Measurements from ENCODE around the gene PRM2.
A peak's percentile ranks its signal among the peaks of the same experiment; 100 is the strongest.

The PRM2 gene

DNA sequence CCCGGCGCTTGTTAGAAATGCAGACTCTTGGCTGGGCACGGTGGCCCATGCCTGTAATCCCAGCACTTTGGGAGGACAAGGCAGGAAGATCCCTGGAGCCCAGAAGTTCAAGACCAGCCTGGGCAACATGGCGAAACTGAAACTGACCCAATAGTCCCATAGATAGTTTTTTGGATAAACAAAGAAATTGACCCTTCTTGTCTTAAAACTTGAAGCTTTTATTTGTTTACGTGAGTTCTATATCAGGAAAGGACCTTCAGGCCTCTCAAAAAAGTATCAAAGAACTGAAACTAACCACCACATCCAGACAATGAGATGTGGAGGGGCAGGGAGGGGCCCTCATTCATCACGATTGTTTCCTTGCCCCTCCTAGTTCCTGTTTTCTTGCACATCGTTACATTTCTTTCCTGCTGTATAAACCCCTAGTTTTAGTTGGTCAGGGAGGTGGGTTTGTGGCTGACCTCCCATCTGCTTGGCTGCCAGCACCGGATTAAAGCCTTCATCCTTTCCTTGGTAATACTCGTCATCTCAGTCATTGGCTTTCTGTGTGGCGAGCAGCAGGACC, 34.8 kb upstream of the PRM2 start:
- H3K27me3 ChIP-seq (ENCODE audit: control insufficient read depth, insufficient read depth, low read length): no peaks in the 10 kb centered on the region
- H3K4me1 ChIP-seq: peaks cover 9% of the 10 kb centered on the region
- H3K36me3 ChIP-seq (ENCODE audit: control insufficient read depth, insufficient read depth, low read length): no peaks in the 10 kb centered on the region
- no peak overlapping the region for H2AFZ ChIP-seq
- H3K27ac ChIP-seq: no peak overlapping the region
- no peak overlapping the region for H3K4me2 ChIP-seq (ENCODE audit: low read length)
- H3K9me3 ChIP-seq (ENCODE audit: control insufficient read depth, low read length): no peaks in the 10 kb centered on the region
- TF ChIP-seq, protein P1, sequence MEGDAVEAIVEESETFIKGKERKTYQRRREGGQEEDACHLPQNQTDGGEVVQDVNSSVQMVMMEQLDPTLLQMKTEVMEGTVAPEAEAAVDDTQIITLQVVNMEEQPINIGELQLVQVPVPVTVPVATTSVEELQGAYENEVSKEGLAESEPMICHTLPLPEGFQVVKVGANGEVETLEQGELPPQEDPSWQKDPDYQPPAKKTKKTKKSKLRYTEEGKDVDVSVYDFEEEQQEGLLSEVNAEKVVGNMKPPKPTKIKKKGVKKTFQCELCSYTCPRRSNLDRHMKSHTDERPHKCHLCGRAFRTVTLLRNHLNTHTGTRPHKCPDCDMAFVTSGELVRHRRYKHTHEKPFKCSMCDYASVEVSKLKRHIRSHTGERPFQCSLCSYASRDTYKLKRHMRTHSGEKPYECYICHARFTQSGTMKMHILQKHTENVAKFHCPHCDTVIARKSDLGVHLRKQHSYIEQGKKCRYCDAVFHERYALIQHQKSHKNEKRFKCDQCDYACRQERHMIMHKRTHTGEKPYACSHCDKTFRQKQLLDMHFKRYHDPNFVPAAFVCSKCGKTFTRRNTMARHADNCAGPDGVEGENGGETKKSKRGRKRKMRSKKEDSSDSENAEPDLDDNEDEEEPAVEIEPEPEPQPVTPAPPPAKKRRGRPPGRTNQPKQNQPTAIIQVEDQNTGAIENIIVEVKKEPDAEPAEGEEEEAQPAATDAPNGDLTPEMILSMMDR (IDR thresholded peaks at IDR 0.05): no peak
- no peak overlapping the region for H3K4me3 ChIP-seq (ENCODE audit: low read depth, low read length)
- H3K79me2 ChIP-seq: no peaks in the 10 kb centered on the region
- H3K9ac ChIP-seq: no peak overlapping the region

DNA sequence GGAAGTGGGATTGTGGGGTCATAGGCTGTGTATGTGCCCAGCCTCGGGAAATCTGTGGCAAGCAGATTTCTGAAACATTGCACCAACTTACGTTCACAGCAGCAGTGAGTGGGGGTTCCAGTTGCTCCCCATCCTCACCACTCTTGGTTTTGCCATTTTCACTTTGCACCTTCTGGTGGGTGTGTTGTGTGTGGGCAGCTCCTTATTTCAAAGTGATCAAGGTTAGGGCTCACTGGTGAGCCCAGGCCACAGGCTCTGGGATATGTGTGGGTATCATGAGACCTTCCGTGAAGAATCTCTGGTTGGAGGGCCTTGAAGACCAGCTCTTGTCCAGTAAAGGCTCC, 34.3 kb upstream of the PRM2 start:
- Histone ChIP-seq H3K27ac (no peak overlapping the region), H3K79me2 (no peaks in the 10 kb centered on the region)

DNA sequence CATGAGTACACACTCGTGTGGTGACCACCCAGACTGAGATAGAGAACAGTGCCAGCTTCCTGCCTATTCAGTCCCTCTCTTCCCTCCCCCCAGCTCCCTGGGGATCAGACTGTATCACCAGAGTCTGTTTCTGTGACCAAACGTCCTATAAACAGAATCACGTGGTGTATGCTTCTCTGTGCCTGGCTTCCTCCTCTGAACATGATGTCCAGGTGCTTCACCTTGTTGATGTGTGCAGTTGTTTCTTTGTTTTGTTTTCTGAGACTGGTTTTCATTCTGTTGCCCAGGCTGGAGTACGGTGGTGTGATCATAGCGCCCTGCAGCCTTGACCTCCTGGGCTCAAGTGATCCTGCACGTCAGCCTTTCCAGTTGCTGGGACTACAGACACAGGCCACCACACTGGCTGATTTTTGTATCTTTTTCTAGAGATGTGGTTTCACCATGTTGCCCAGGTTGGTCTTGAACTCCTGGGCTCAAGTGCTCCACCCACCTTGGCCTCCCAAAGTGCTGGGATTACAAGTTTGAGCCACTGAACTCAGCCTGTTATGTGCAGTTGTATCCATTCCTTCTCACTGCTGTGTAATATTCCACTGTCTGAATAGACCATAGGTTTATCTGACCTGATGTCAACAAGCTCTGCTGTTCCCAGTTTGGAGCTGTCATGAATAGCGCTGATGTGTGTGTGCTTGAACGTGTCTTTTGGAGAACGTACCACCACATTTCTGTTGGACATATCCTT, 33.8 kb upstream of the PRM2 start:
- H3K27ac ChIP-seq: no peak overlapping the region
- TF ChIP-seq, protein P1 (IDR thresholded peaks at IDR 0.05): no peak

More for the DNA sequence above, 34.3 kb upstream of the PRM2 start:
- no peak overlapping the region for H3K9ac ChIP-seq
- peaks cover 9% of the 10 kb centered on the region for H3K4me1 ChIP-seq
- TF ChIP-seq, protein P1 (IDR thresholded peaks at IDR 0.05): no peak
- H3K36me3 ChIP-seq (ENCODE audit: control insufficient read depth, insufficient read depth, low read length): no peaks in the 10 kb centered on the region
- no peak overlapping the region for H3K4me2 ChIP-seq (ENCODE audit: low read length)
- H3K4me3 ChIP-seq (ENCODE audit: low read depth, low read length): no peak overlapping the region
- no peaks in the 10 kb centered on the region for H3K27me3 ChIP-seq (ENCODE audit: control insufficient read depth, insufficient read depth, low read length)
- no peak overlapping the region for H2AFZ ChIP-seq
- no peaks in the 10 kb centered on the region for H3K9me3 ChIP-seq (ENCODE audit: control insufficient read depth, low read length)

DNA sequence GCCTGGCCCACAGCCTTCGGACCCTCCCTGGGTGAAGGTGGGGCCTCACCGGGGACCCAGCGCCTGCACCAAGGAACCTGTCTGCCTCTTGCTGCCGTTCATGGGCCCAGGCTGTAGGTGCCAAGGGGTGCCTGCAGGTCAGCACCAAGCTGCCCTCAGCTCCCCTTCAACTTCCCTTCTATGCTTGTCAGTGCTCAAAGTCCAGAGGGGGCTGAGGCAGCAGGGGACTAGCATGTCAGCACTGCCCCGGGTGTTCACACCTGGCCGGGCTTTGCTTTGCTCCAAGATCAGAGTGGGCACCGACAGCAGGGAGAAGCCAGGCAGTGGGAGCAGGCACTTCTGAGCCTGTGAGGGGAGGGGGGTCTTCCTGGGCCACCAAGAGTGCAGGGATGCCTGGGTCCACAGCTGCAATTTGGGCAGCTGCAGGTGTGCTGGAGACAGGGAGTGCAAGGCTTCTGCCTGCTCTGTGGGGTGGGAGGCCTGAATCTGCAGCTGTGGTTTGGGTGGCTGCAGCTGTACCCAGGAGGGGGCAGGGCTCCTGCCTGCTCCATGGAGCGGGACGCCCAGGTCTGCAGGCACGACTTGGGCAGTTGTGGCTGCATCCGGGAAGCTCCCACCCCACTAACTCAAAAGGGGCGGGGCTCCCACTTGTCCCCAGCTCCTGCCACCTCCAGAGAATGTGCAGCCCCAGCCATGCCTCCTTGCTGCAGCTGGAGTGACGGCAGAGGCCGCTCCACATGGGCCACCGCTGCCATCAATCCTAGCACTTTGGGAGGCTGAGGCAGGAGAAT, 32.4 kb upstream of the PRM2 start:
- no peaks in the 10 kb centered on the region for H3K9me3 ChIP-seq (ENCODE audit: control insufficient read depth, low read length)
- no peak overlapping the region for H2AFZ ChIP-seq
- H3K4me1 ChIP-seq: peaks cover 12% of the 10 kb centered on the region
- no peaks in the 10 kb centered on the region for H3K79me2 ChIP-seq
- no peak overlapping the region for H3K27ac ChIP-seq
- H3K4me3 ChIP-seq (ENCODE audit: low read depth, low read length): no peak overlapping the region
- H3K4me2 ChIP-seq (ENCODE audit: low read length): no peak overlapping the region
- TF ChIP-seq, protein P1 (IDR thresholded peaks at IDR 0.05): no peak
- no peaks in the 10 kb centered on the region for H3K27me3 ChIP-seq (ENCODE audit: control insufficient read depth, insufficient read depth, low read length)
- H3K9ac ChIP-seq: no peak overlapping the region
- H3K36me3 ChIP-seq (ENCODE audit: control insufficient read depth, insufficient read depth, low read length): no peaks in the 10 kb centered on the region

More for the DNA sequence above, 33.8 kb upstream of the PRM2 start:
- no peaks in the 10 kb centered on the region for H3K79me2 ChIP-seq
- no peaks in the 10 kb centered on the region for H3K27me3 ChIP-seq (ENCODE audit: control insufficient read depth, insufficient read depth, low read length)
- H3K4me1 ChIP-seq: peaks cover 9% of the 10 kb centered on the region
- H3K4me2 ChIP-seq (ENCODE audit: low read length): no peak overlapping the region
- peak overlapping the region; percentile 27 for H2AFZ ChIP-seq
- no peaks in the 10 kb centered on the region for H3K9me3 ChIP-seq (ENCODE audit: control insufficient read depth, low read length)
- H3K9ac ChIP-seq: no peak overlapping the region
- no peak overlapping the region for H3K4me3 ChIP-seq (ENCODE audit: low read depth, low read length)
- no peaks in the 10 kb centered on the region for H3K36me3 ChIP-seq (ENCODE audit: control insufficient read depth, insufficient read depth, low read length)
